ENCODE measurements around the gene LCORL.

Gene LCORL

DNA sequence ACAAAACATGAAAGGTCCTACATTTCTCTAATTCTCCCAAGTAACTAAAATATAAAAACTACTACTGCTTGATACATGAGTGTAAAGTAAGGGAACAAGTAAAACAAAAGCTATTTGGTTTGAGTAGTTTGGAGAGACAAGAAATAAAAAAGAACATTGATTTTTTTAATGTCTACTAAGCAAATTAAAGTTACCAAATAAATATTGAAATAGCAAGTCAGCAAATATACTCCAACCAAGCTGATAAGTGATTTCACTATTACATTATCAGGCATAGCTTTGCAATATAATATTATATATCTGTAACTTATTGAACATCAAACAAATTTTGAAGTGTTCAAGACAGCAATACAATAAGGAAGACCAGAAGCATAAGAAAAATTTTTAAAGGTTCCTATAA, 60.3 kb downstream of the LCORL start:
- Histone ChIP-seq H3K27me3 (replicated peaks; ENCODE audit: insufficient read depth, low read length) (no peaks in the 10 kb centered on the region), H3K4me1 (ENCODE audit: low read length) (no peaks in the 10 kb centered on the region), H3K4me2 (ENCODE audit: low read depth, low read length) (no peak overlapping the region), H3F3A (ENCODE audit: insufficient read depth, low read length) (no peaks in the 10 kb centered on the region), H3K79me2 (ENCODE audit: low read length) (peaks cover 27% of the 10 kb centered on the region), H3K9me3 (replicated peaks; ENCODE audit: insufficient read depth, low read length) (no peaks in the 10 kb centered on the region), H3K9me2 (replicated peaks; ENCODE audit: insufficient read depth, low read length) (no peaks in the 10 kb centered on the region), H2AFZ (ENCODE audit: low read length) (no peak overlapping the region), H3K4me3 (ENCODE audit: low read length) (no peak overlapping the region), H4K20me1 (ENCODE audit: insufficient read depth, low read length) (no peaks in the 10 kb centered on the region; the same call in 1 of the 2 replicates), H3K27ac (ENCODE audit: low read length) (no peak overlapping the region), H3K9ac (ENCODE audit: low read length) (no peak overlapping the region), H3K36me3 (replicated peaks; ENCODE audit: insufficient read depth, low read length) (no peaks in the 10 kb centered on the region; the same call in 1 of the 2 replicates)
- no peak for DNase-seq
- TF ChIP-seq EZH2phosphoT487 (IDR thresholded peaks at IDR 0.05; ENCODE audit: low read length) (no peak), EZH2 (optimal IDR thresholded peaks at IDR 0.05; ENCODE audit: low read depth, low read length) (no peak)
- TF ChIP-seq, protein P1, sequence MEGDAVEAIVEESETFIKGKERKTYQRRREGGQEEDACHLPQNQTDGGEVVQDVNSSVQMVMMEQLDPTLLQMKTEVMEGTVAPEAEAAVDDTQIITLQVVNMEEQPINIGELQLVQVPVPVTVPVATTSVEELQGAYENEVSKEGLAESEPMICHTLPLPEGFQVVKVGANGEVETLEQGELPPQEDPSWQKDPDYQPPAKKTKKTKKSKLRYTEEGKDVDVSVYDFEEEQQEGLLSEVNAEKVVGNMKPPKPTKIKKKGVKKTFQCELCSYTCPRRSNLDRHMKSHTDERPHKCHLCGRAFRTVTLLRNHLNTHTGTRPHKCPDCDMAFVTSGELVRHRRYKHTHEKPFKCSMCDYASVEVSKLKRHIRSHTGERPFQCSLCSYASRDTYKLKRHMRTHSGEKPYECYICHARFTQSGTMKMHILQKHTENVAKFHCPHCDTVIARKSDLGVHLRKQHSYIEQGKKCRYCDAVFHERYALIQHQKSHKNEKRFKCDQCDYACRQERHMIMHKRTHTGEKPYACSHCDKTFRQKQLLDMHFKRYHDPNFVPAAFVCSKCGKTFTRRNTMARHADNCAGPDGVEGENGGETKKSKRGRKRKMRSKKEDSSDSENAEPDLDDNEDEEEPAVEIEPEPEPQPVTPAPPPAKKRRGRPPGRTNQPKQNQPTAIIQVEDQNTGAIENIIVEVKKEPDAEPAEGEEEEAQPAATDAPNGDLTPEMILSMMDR (IDR thresholded peaks at IDR 0.05; ENCODE audit: low read length): no peak

DNA sequence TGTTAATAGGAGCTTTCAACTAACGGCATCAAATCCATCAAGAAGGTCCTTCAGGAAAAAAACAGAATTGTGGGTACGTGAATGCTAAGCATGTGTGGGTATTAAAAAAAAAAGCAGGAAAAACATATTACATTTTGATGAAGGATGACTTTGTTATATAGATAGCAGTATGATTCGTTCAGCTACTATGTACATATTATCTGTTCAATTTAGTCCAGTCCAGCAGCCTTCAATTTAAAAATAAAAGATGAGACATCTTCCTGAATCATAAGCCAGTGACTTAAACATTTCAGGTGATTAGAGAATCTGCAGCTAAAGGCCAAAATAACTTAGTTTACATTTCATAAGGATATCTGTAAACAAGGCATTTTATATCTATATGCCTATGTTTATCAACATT, 63.4 kb downstream of the LCORL start:
- no peak for DNase-seq
- Histone ChIP-seq H3K27ac (ENCODE audit: low read length) (no peak overlapping the region), H3K27me3 (replicated peaks; ENCODE audit: insufficient read depth, low read length) (no peaks in the 10 kb centered on the region), H3K79me2 (ENCODE audit: low read length) (peaks cover 11% of the 10 kb centered on the region; the same call in 1 of the 2 replicates), H3K9me3 (replicated peaks; ENCODE audit: insufficient read depth, low read length) (no peaks in the 10 kb centered on the region), H3K9ac (ENCODE audit: low read length) (no peak overlapping the region), H3K36me3 (replicated peaks; ENCODE audit: insufficient read depth, low read length) (no peaks in the 10 kb centered on the region; the same call in 1 of the 2 replicates), H3K9me2 (replicated peaks; ENCODE audit: insufficient read depth, low read length) (no peaks in the 10 kb centered on the region), H3K4me2 (ENCODE audit: low read depth, low read length) (no peak overlapping the region), H3F3A (ENCODE audit: insufficient read depth, low read length) (no peaks in the 10 kb centered on the region), H3K4me1 (ENCODE audit: low read length) (no peaks in the 10 kb centered on the region), H3K4me3 (ENCODE audit: low read length) (no peak overlapping the region), H4K20me1 (ENCODE audit: insufficient read depth, low read length) (no peaks in the 10 kb centered on the region), H2AFZ (ENCODE audit: low read length) (no peak overlapping the region)
- TF ChIP-seq EZH2phosphoT487 (IDR thresholded peaks at IDR 0.05; ENCODE audit: low read length) (no peak), EZH2 (optimal IDR thresholded peaks at IDR 0.05; ENCODE audit: low read depth, low read length) (no peak)
- TF ChIP-seq, protein P1 (IDR thresholded peaks at IDR 0.05; ENCODE audit: low read length): no peak

DNA sequence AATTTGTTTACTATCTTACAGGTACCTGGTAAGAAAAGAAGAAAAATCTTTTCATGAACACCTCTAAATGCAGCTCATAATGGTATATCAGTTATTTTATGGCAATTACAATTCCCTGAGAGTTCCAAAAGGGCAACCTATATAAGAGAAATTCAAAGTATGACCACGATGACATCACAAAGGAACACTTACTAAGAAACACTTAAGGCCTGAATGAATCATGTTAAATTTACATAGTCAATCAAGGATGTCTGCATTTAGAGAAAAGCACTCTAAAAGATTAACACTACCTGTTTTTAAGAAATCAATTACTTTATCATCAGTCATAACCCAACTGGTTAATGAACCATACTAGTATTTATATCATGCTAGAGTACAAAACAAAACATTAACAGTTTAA, 63.9 kb downstream of the LCORL start:
- DNase-seq: no peak
- H3K27ac ChIP-seq (ENCODE audit: low read length): no peak overlapping the region
- no peaks in the 10 kb centered on the region for H3F3A ChIP-seq (ENCODE audit: insufficient read depth, low read length)
- H3K4me2 ChIP-seq (ENCODE audit: low read depth, low read length): no peak overlapping the region
- H3K4me1 ChIP-seq (ENCODE audit: low read length): no peaks in the 10 kb centered on the region
- no peaks in the 10 kb centered on the region; the same call in 1 of the 2 replicates for H3K36me3 ChIP-seq (replicated peaks; ENCODE audit: insufficient read depth, low read length)
- no peak overlapping the region for H3K4me3 ChIP-seq (ENCODE audit: low read length)
- H3K9ac ChIP-seq (ENCODE audit: low read length): no peak overlapping the region
- TF ChIP-seq, protein P1 (IDR thresholded peaks at IDR 0.05; ENCODE audit: low read length): no peak
- TF ChIP-seq EZH2 (optimal IDR thresholded peaks at IDR 0.05; ENCODE audit: low read depth, low read length) (no peak), EZH2phosphoT487 (IDR thresholded peaks at IDR 0.05; ENCODE audit: low read length) (no peak)
- H3K9me3 ChIP-seq (replicated peaks; ENCODE audit: insufficient read depth, low read length): no peaks in the 10 kb centered on the region
- no peaks in the 10 kb centered on the region for H3K27me3 ChIP-seq (replicated peaks; ENCODE audit: insufficient read depth, low read length)
- H3K79me2 ChIP-seq (ENCODE audit: low read length): peaks cover 14% of the 10 kb centered on the region; the same call in 1 of the 2 replicates
- no peak overlapping the region for H2AFZ ChIP-seq (ENCODE audit: low read length)
- H4K20me1 ChIP-seq (ENCODE audit: insufficient read depth, low read length): no peaks in the 10 kb centered on the region
- H3K9me2 ChIP-seq (replicated peaks; ENCODE audit: insufficient read depth, low read length): no peaks in the 10 kb centered on the region

Data from MM.1S (cell line).